ENCODE data around the gene PLXNA2.
A peak's percentile ranks its signal among the peaks of the same experiment; 100 is the strongest.

The PLXNA2 gene

GRCh38 chr1:207999274-207999915, 244.8 kb downstream of the PLXNA2 start:
- TF ChIP-seq CTCF (IDR thresholded peaks at IDR 0.05; ENCODE audit: insufficient read depth, missing control alignments): no peak
- DNase-seq (ENCODE audit: insufficient read length, low spot score): no peak
- no peak for FAIRE-seq

GRCh38 chr1:207998691-207999090, 245.5 kb downstream of the PLXNA2 start:
- DNase-seq (ENCODE audit: insufficient read length, low spot score) (no peak), FAIRE-seq (no peak)
- no peak for TF ChIP-seq CTCF (IDR thresholded peaks at IDR 0.05; ENCODE audit: insufficient read depth, missing control alignments)

- FAIRE-seq (no peak), DNase-seq (ENCODE audit: insufficient read length, low spot score) (peak; percentile 30)
- TF ChIP-seq CTCF (IDR thresholded peaks at IDR 0.05; ENCODE audit: insufficient read depth, missing control alignments): peak; percentile 99
Measured at GRCh38 chr1:207997486-207998268, 246.5 kb downstream of the PLXNA2 start.

GRCh38 chr1:207996636-207997035, 247.5 kb downstream of the PLXNA2 start:
- no peak for FAIRE-seq
- no peak for TF ChIP-seq CTCF (IDR thresholded peaks at IDR 0.05; ENCODE audit: insufficient read depth, missing control alignments)
- no peak for DNase-seq (ENCODE audit: insufficient read length, low spot score)

- FAIRE-seq (no peak), DNase-seq (ENCODE audit: insufficient read length, low spot score) (no peak)
- TF ChIP-seq CTCF (IDR thresholded peaks at IDR 0.05; ENCODE audit: insufficient read depth, missing control alignments): no peak
Measured at GRCh38 chr1:207995576-207995975, 248.6 kb downstream of the PLXNA2 start.

GRCh38 chr1:207993477-207994445, 250.4 kb downstream of the PLXNA2 start:
- peak; percentile 53 for TF ChIP-seq CTCF (IDR thresholded peaks at IDR 0.05; ENCODE audit: insufficient read depth, missing control alignments)
- DNase-seq (ENCODE audit: insufficient read length, low spot score) (no peak), FAIRE-seq (no peak)
